Measurements from ENCODE around the gene NLN.

DNA sequence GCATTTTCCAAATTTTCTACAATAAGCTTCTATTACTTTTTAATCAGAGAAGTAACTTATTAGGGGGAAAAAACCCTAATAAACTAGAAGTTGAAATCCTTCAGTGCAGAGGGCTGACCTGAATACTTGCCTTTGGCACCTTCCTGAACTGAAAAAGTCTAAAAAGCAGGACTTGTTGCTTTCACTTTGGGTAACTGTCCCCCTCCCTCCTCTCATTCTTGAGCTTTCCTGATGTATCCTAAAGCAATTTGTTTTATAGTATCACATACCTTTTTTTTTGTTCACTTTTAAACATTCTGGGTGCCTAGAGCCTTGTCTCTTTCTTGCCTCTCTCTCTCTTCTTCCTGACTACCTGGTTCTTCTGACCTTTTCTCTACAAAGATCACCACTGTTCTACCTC is 140.4 kb downstream of the NLN start:
- TF ChIP-seq, protein P1, sequence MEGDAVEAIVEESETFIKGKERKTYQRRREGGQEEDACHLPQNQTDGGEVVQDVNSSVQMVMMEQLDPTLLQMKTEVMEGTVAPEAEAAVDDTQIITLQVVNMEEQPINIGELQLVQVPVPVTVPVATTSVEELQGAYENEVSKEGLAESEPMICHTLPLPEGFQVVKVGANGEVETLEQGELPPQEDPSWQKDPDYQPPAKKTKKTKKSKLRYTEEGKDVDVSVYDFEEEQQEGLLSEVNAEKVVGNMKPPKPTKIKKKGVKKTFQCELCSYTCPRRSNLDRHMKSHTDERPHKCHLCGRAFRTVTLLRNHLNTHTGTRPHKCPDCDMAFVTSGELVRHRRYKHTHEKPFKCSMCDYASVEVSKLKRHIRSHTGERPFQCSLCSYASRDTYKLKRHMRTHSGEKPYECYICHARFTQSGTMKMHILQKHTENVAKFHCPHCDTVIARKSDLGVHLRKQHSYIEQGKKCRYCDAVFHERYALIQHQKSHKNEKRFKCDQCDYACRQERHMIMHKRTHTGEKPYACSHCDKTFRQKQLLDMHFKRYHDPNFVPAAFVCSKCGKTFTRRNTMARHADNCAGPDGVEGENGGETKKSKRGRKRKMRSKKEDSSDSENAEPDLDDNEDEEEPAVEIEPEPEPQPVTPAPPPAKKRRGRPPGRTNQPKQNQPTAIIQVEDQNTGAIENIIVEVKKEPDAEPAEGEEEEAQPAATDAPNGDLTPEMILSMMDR (IDR thresholded peaks at IDR 0.05 in 4 of 5, conservative IDR thresholded peaks at IDR 0.05 in 1 of 5): no peak
- no peak for TF ChIP-seq POLR2A (IDR thresholded peaks at IDR 0.05)

All from gastrocnemius medialis (tissue), 4 donors.